Left renal pelvis (tissue), 4 donors: ENCODE results near the gene RPTOR. TPM values are rescaled to one million over a fixed set of nuclear protein-coding genes. Genes with fewer than 3 reads are reported as not detected.

Experiments used
- DNase-seq, 4 donors: peaks; one replicate each; pipeline ENCODE4 v3.0.0-alpha.2; 2013; ENCODE audit warnings: low read depth in 4 of 4, low spot score in 3 of 4
- polyA plus RNA-seq, 4 donors: library from polyadenylated mRNA; unstranded; fragments of 120-200 nt; gene quantifications; one replicate each; pipeline ENCODE4 v1.2.1, GENCODE V29; 2013; ENCODE audit not compliant: insufficient read length in 4 of 4

RPTOR gene
- polyA plus RNA-seq, 4 donors = 15.1 to 21.2 (median 16.9) TPM

- DNase-seq = no peak
Observed at GRCh38 chr17:80708480-80708879, 163.8 kb downstream of the RPTOR start.

- no peak for DNase-seq
Observed at GRCh38 chr17:80709090-80709695, 164.6 kb downstream of the RPTOR start.

- no peak for DNase-seq
Observed at GRCh38 chr17:80710714-80711302, 166.2 kb downstream of the RPTOR start.

- DNase-seq = no peak
Observed at GRCh38 chr17:80712089-80712488, 167.5 kb downstream of the RPTOR start.

- DNase-seq = no peak
Observed at GRCh38 chr17:80712606-80713005, 168.0 kb downstream of the RPTOR start.

GRCh38 chr17:80716986-80717719, 172.5 kb downstream of the RPTOR start:
- DNase-seq = no peak

- DNase-seq = no peak
Observed at GRCh38 chr17:80717720-80718083, 173.1 kb downstream of the RPTOR start.

GRCh38 chr17:80718428-80718827, 173.8 kb downstream of the RPTOR start:
- DNase-seq = no peak

GRCh38 chr17:80719449-80719848, 174.8 kb downstream of the RPTOR start:
- DNase-seq = no peak

GRCh38 chr17:80720610-80721577, 176.3 kb downstream of the RPTOR start:
- no peak for DNase-seq

- DNase-seq = no peak
Observed at GRCh38 chr17:80722661-80723060, 178.0 kb downstream of the RPTOR start.

GRCh38 chr17:80724775-80725266, 180.2 kb downstream of the RPTOR start:
- no peak for DNase-seq

GRCh38 chr17:80725517-80725916, 180.9 kb downstream of the RPTOR start:
- DNase-seq = no peak

GRCh38 chr17:80726558-80727408, 182.1 kb downstream of the RPTOR start:
- DNase-seq = no peak

- DNase-seq = no peak
Observed at GRCh38 chr17:80727409-80727755, 182.7 kb downstream of the RPTOR start.

GRCh38 chr17:80729016-80729415, 184.4 kb downstream of the RPTOR start:
- DNase-seq = no peak

GRCh38 chr17:80729761-80730160, 185.1 kb downstream of the RPTOR start:
- no peak for DNase-seq

GRCh38 chr17:80730739-80731138, 186.1 kb downstream of the RPTOR start:
- DNase-seq = no peak

- no peak for DNase-seq
Observed at GRCh38 chr17:80731323-80731722, 186.7 kb downstream of the RPTOR start.

- DNase-seq = no peak
Observed at GRCh38 chr17:80732268-80732667, 187.6 kb downstream of the RPTOR start.
